ENCODE measurements around the gene PVALEF.

DNA sequence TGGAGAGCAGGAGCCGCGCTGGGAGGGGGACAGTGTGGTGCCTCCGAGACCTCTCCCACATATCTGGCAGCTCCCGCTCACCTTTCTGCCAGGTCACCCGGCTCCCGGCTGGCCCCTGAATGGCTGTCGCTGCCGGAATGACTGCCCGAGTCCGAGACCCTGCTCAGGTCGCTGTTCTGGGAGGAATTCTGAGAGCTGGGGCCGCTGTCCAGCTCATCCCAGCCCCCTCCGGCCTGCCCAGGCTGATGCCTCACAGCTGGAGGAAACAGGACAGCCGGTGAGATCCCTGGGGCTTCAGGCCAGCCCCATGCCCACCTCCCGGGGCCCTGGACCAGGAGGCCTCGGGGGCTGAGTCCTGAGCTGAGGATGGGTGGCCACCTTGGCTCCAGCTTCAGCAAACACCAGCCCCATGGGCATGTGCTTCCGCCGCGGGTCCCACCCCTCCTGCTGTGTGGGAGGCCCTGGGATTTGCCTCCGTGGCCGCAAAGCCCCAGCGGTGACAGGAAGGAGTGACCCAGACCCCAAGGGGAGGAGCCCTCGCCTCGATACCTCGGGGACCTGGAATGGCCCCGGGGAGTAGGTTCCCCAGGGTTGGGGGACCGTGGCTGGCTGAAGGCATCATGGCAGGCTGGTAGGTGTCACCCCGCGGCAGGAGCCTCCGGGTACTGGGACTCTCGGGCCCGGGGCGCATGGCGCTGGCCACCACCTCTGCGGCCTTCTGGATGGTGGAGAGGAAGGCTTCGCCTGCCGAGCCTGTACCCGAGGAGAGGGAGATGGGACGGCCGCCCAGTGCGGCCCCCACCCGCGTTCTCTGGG is 66.7 kb downstream of the PVALEF start:
- no peak for TF ChIP-seq SIRT6 (IDR thresholded peaks at IDR 0.05; ENCODE audit: low read length)
- TF ChIP-seq GTF2F1 (IDR thresholded peaks at IDR 0.05; ENCODE audit: borderline replicate concordance, low read depth, low read length): no peak
- TF ChIP-seq, protein P1, sequence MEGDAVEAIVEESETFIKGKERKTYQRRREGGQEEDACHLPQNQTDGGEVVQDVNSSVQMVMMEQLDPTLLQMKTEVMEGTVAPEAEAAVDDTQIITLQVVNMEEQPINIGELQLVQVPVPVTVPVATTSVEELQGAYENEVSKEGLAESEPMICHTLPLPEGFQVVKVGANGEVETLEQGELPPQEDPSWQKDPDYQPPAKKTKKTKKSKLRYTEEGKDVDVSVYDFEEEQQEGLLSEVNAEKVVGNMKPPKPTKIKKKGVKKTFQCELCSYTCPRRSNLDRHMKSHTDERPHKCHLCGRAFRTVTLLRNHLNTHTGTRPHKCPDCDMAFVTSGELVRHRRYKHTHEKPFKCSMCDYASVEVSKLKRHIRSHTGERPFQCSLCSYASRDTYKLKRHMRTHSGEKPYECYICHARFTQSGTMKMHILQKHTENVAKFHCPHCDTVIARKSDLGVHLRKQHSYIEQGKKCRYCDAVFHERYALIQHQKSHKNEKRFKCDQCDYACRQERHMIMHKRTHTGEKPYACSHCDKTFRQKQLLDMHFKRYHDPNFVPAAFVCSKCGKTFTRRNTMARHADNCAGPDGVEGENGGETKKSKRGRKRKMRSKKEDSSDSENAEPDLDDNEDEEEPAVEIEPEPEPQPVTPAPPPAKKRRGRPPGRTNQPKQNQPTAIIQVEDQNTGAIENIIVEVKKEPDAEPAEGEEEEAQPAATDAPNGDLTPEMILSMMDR (IDR thresholded peaks at IDR 0.05; ENCODE audit: control extremely low read depth in 1 of 3, insufficient read depth in 1 of 3, low read depth in 1 of 3, low read length in 3 of 3): no peak
- no peak for TF ChIP-seq SAP30 (IDR thresholded peaks at IDR 0.05; ENCODE audit: insufficient read depth, insufficient replicate concordance, low read length)
- TF ChIP-seq SIN3A (conservative IDR thresholded peaks at IDR 0.05 in 1 of 2, IDR thresholded peaks at IDR 0.05 in 1 of 2; ENCODE audit: low read depth in 1 of 2, low read length in 2 of 2): no peak
- no peak for TF ChIP-seq SP1 (IDR thresholded peaks at IDR 0.05; ENCODE audit: low read depth, low read length)
- no peak for TF ChIP-seq ZNF274 (IDR thresholded peaks at IDR 0.05; ENCODE audit: borderline replicate concordance, extremely low read depth, low read length)
- no peak for TF ChIP-seq RAD21 (IDR thresholded peaks at IDR 0.05 in 1 of 2, conservative IDR thresholded peaks at IDR 0.05 in 1 of 2; ENCODE audit: low read depth in 2 of 2, low read length in 2 of 2)
- TF ChIP-seq HDAC2 (IDR thresholded peaks at IDR 0.05; ENCODE audit: borderline replicate concordance in 1 of 2, low read depth in 2 of 2, low read length in 2 of 2): no peak
- TF ChIP-seq JUND (IDR thresholded peaks at IDR 0.05; ENCODE audit: low read length): no peak
- no peak for TF ChIP-seq SRF (IDR thresholded peaks at IDR 0.05; ENCODE audit: low read depth, low read length)
- TF ChIP-seq MAFK (IDR thresholded peaks at IDR 0.05; ENCODE audit: low read depth, low read length): no peak
